DND-41 (cell line): ENCODE results near the gene ARL5C.

Source experiments
- ATAC-seq: fragments of 200-7000 bp; cut with Tn5 transposase; 3 replicates; pipeline ENCODE4 v1.9.1; 2021; ENCODE audit warnings: low read depth; ENCODE audit not compliant: insufficient read depth
- DNase-seq: peaks from one replicate; pipeline ENCODE4 v3.0.0-alpha.2; 2020
- H2AFZ ChIP-seq: 2 replicates; pipeline ENCODE4 v1.6.0; 2012; ENCODE audit warnings: low read depth, low read length
- H3K27ac ChIP-seq: 2 replicates; pipeline ENCODE4 v1.5.1; 2012; ENCODE audit warnings: low read length, inconsistent platforms
- H3K27me3 ChIP-seq: fragments of 200-600 bp; sonication (generic); 2 replicates; pipeline ENCODE4 v1.6.0; 2012; ENCODE audit warnings: low read length, mild to moderate bottlenecking, inconsistent platforms; ENCODE audit not compliant: insufficient read depth, poor library complexity
- H3K36me3 ChIP-seq: 2 replicates; pipeline ENCODE4 v1.5.1; 2012; ENCODE audit warnings: low read length, inconsistent platforms; ENCODE audit not compliant: insufficient read depth
- H3K4me1 ChIP-seq: 2 replicates; pipeline ENCODE4 v1.5.1; 2012; ENCODE audit warnings: mild to moderate bottlenecking, low read length; ENCODE audit not compliant: insufficient read depth
- H3K4me2 ChIP-seq: 2 replicates; pipeline ENCODE4 v1.6.0; 2012; ENCODE audit warnings: mild to moderate bottlenecking, moderate library complexity, low read length, inconsistent platforms; ENCODE audit not compliant: insufficient read depth
- H3K4me3 ChIP-seq, 2 experiments: fragments of 200-600 bp in 1 of 2; shearing (Covaris generic) in 1 of 2; 2 replicates each; pipeline ENCODE4 v1.5.1; 2012 to 2016; ENCODE audit warnings: inconsistent platforms in 2 of 2, low read length in 2 of 2, mild to moderate bottlenecking in 2 of 2, low read depth in 1 of 2, moderate library complexity in 1 of 2
- H3K79me2 ChIP-seq: 2 replicates; pipeline ENCODE4 v1.6.0; 2012; ENCODE audit warnings: low read length, inconsistent platforms; ENCODE audit not compliant: insufficient read depth
- H3K9ac ChIP-seq: 2 replicates; pipeline ENCODE4 v1.6.0; 2012; ENCODE audit warnings: low read depth, mild to moderate bottlenecking, inconsistent platforms, low read length, moderate library complexity
- H3K9me3 ChIP-seq: 2 replicates; pipeline ENCODE4 v1.5.1; 2012; ENCODE audit warnings: low read length, moderate library complexity, mild to moderate bottlenecking, inconsistent platforms; ENCODE audit not compliant: insufficient read depth, severe bottlenecking
- H4K20me1 ChIP-seq: 2 replicates; pipeline ENCODE4 v1.6.0; 2012; ENCODE audit warnings: low read length; ENCODE audit not compliant: insufficient read depth
- CTCF ChIP-seq: IDR thresholded peaks from 2 replicates; pipeline ENCODE4 v1.5.1; 2012; ENCODE audit warnings: borderline replicate concordance, low read length, moderate library complexity, mild to moderate bottlenecking; ENCODE audit not compliant: poor library complexity, severe bottlenecking; ENCODE audit errors: extremely low read depth
- EZH2 ChIP-seq: IDR thresholded peaks from 3 replicates; pipeline ENCODE4 v1.6.1; 2012; ENCODE audit warnings: borderline replicate concordance, low read depth, mild to moderate bottlenecking, moderate library complexity, low read length, inconsistent platforms; ENCODE audit not compliant: severe bottlenecking

ARL5C gene

GRCh38 chr17:39118674-39119419 lies 47.1 kb downstream of the ARL5C start:
- no peaks in the 10 kb centered on the region for H3K9me3 ChIP-seq
- no peak overlapping the region for H2AFZ ChIP-seq
- no peaks in the 10 kb centered on the region for H3K27me3 ChIP-seq
- H3K9ac ChIP-seq: no peak overlapping the region
- no peaks in the 10 kb centered on the region for H4K20me1 ChIP-seq
- no peak overlapping the region for H3K4me2 ChIP-seq
- DNase-seq (no peak), ATAC-seq (no peak)
- no peak for TF ChIP-seq CTCF
- no peak for TF ChIP-seq EZH2
- no peak overlapping the region for H3K27ac ChIP-seq
- no peaks in the 10 kb centered on the region for H3K4me1 ChIP-seq
- H3K4me3 ChIP-seq: no peak overlapping the region
- no peaks in the 10 kb centered on the region for H3K79me2 ChIP-seq
- H3K36me3 ChIP-seq: no peaks in the 10 kb centered on the region

GRCh38 chr17:39116224-39116623 lies 49.7 kb downstream of the ARL5C start:
- no peak overlapping the region for H3K9ac ChIP-seq
- no peaks in the 10 kb centered on the region for H3K9me3 ChIP-seq
- H4K20me1 ChIP-seq: no peaks in the 10 kb centered on the region
- H3K36me3 ChIP-seq: no peaks in the 10 kb centered on the region
- H3K4me3 ChIP-seq: no peak overlapping the region
- no peak for DNase-seq
- H3K27me3 ChIP-seq: no peaks in the 10 kb centered on the region
- ATAC-seq: no peak
- H3K79me2 ChIP-seq: no peaks in the 10 kb centered on the region
- H3K4me2 ChIP-seq: no peak overlapping the region
- no peak overlapping the region for H2AFZ ChIP-seq
- no peaks in the 10 kb centered on the region for H3K4me1 ChIP-seq
- TF ChIP-seq CTCF (no peak), EZH2 (no peak)
- no peak overlapping the region for H3K27ac ChIP-seq

GRCh38 chr17:39115135-39115534 lies 50.8 kb downstream of the ARL5C start:
- no peaks in the 10 kb centered on the region for H3K4me1 ChIP-seq
- DNase-seq (no peak), ATAC-seq (no peak)
- H4K20me1 ChIP-seq: no peaks in the 10 kb centered on the region
- H3K27ac ChIP-seq: no peak overlapping the region
- no peaks in the 10 kb centered on the region for H3K9me3 ChIP-seq
- no peaks in the 10 kb centered on the region for H3K27me3 ChIP-seq
- H3K79me2 ChIP-seq: no peaks in the 10 kb centered on the region
- no peak overlapping the region for H3K4me2 ChIP-seq
- no peak overlapping the region for H2AFZ ChIP-seq
- H3K36me3 ChIP-seq: no peaks in the 10 kb centered on the region
- no peak overlapping the region for H3K4me3 ChIP-seq
- H3K9ac ChIP-seq: no peak overlapping the region
- no peak for TF ChIP-seq EZH2
- no peak for TF ChIP-seq CTCF

- ATAC-seq (no peak), DNase-seq (no peak)
- no peaks in the 10 kb centered on the region for H3K79me2 ChIP-seq
- no peak overlapping the region for H2AFZ ChIP-seq
- no peak overlapping the region for H3K27ac ChIP-seq
- no peaks in the 10 kb centered on the region for H3K9me3 ChIP-seq
- H3K4me1 ChIP-seq: no peaks in the 10 kb centered on the region
- TF ChIP-seq CTCF (no peak), EZH2 (no peak)
- H3K27me3 ChIP-seq: no peaks in the 10 kb centered on the region
- H3K9ac ChIP-seq: no peak overlapping the region
- no peak overlapping the region for H3K4me2 ChIP-seq
- H3K4me3 ChIP-seq: no peak overlapping the region
- H3K36me3 ChIP-seq: no peaks in the 10 kb centered on the region
- no peaks in the 10 kb centered on the region for H4K20me1 ChIP-seq
These were observed 51.2 kb downstream of the ARL5C start for GRCh38 chr17:39114723-39115122.
